Liver (tissue), 9 donors: ENCODE data around the gene ST6GALNAC3. TPM values are rescaled to one million over a fixed set of nuclear protein-coding genes. Genes with fewer than 3 reads are reported as not detected.

Source experiments
- DNase-seq: peaks from one replicate; pipeline ENCODE4 v3.0.0-alpha.2; 2017; ENCODE audit warnings: low spot score
- H3K27ac ChIP-seq, 2 donors: one replicate each; pipeline ENCODE4 v1.7.0; 2013; ENCODE audit warnings: inconsistent platforms in 2 of 2, low read length in 2 of 2, control low read depth in 1 of 2, low read depth in 1 of 2, mild to moderate bottlenecking in 1 of 2
- H3K27me3 ChIP-seq, 4 donors: one replicate each; pipeline versions ENCODE4 v1.6.1 to v1.7.0; 2013; ENCODE audit warnings: low read length in 3 of 4, inconsistent platforms in 1 of 4, mild to moderate bottlenecking in 1 of 4, moderate library complexity in 1 of 4; ENCODE audit not compliant: control insufficient read depth in 4 of 4, insufficient read depth in 4 of 4
- H3K36me3 ChIP-seq, 4 donors: one replicate each; pipeline versions ENCODE4 v1.6.1 to v1.7.0; 2013; ENCODE audit warnings: low read length in 3 of 4, mild to moderate bottlenecking in 3 of 4, low read depth in 1 of 4, moderate library complexity in 1 of 4; ENCODE audit not compliant: control insufficient read depth in 4 of 4, insufficient read depth in 3 of 4
- H3K4me1 ChIP-seq, 4 donors: one replicate each; pipeline versions ENCODE4 v1.6.1 to v1.7.0; 2013; ENCODE audit warnings: low read length in 3 of 4, mild to moderate bottlenecking in 3 of 4, moderate library complexity in 1 of 4; ENCODE audit not compliant: control insufficient read depth in 4 of 4, insufficient read depth in 4 of 4
- H3K4me3 ChIP-seq, 3 donors: one replicate each; pipeline versions ENCODE4 v1.6.1 to v1.7.0; 2013; ENCODE audit warnings: low read length in 3 of 3, control low read depth in 1 of 3, low read depth in 1 of 3, mild to moderate bottlenecking in 1 of 3
- H3K9ac ChIP-seq, 2 donors: one replicate each; pipeline ENCODE4 v1.7.0; 2013; ENCODE audit warnings: low read length in 2 of 2, mild to moderate bottlenecking in 2 of 2, moderate library complexity in 2 of 2, control low read depth in 1 of 2, low read depth in 1 of 2
- H3K9me3 ChIP-seq, 4 donors: one replicate each; pipeline versions ENCODE4 v1.6.1 to v1.7.0; 2013; ENCODE audit warnings: low read length in 3 of 4; ENCODE audit not compliant: control insufficient read depth in 4 of 4
- ATF3 ChIP-seq: IDR thresholded peaks from 2 replicates; pipeline ENCODE4 v1.6.1; 2016; ENCODE audit warnings: antibody characterized with exemption
- FOXA1 ChIP-seq: IDR thresholded peaks from 2 replicates; pipeline ENCODE4 v1.6.1; 2016; ENCODE audit warnings: antibody characterized with exemption
- GABPA ChIP-seq, 2 donors: IDR thresholded peaks in 1 of 2; conservative IDR thresholded peaks in 1 of 2; 2 replicates each; pipeline ENCODE4 v1.6.1; 2016; ENCODE audit warnings: antibody characterized with exemption in 2 of 2, mild to moderate bottlenecking in 1 of 2, moderate library complexity in 1 of 2
- HNF4A ChIP-seq, 2 donors: conservative IDR thresholded peaks; 2 replicates each; pipeline ENCODE4 v1.6.1; 2016; ENCODE audit warnings: antibody characterized with exemption in 2 of 2, mild to moderate bottlenecking in 2 of 2
- HNF4G ChIP-seq: IDR thresholded peaks from 2 replicates; pipeline ENCODE4 v1.6.1; 2016; ENCODE audit warnings: antibody characterized with exemption
- MAX ChIP-seq: IDR thresholded peaks from 2 replicates; pipeline ENCODE4 v1.6.1; 2016; ENCODE audit warnings: antibody characterized with exemption
- NR2F2 ChIP-seq: IDR thresholded peaks from 2 replicates; pipeline ENCODE4 v1.6.1; 2016; ENCODE audit warnings: antibody characterized with exemption
- RAD21 ChIP-seq, 2 donors: IDR thresholded peaks; 2 replicates each; pipeline ENCODE4 v1.6.1; 2016; ENCODE audit warnings: antibody characterized with exemption in 2 of 2, mild to moderate bottlenecking in 2 of 2
- REST ChIP-seq: IDR thresholded peaks from 2 replicates; pipeline ENCODE4 v1.6.1; 2016; ENCODE audit warnings: antibody characterized with exemption, mild to moderate bottlenecking
- TAF1 ChIP-seq: conservative IDR thresholded peaks from 2 replicates; pipeline ENCODE4 v1.6.1; 2016; ENCODE audit warnings: antibody characterized with exemption, mild to moderate bottlenecking
- ZBTB33 ChIP-seq: IDR thresholded peaks from 2 replicates; pipeline ENCODE4 v1.6.1; 2016; ENCODE audit warnings: antibody characterized with exemption
- WGBS: extraction: QIAGEN DNeasy Blood & Tissue Kit; methylation state at CpG from one replicate; pipeline ENCODE4 v1.1.7; 2013; 5-methylcytosine and 5-hydroxymethylcytosine counted together
- polyA plus RNA-seq, 2 donors: library from polyadenylated mRNA; stranded (reverse) in 1 of 2; unstranded in 1 of 2; fragments of 200-250 nt in 1 of 2; fragments of >200 nt in 1 of 2; fragmentation: Nextera tagmentation in 1 of 2; extraction: Ambion mirVana in 1 of 2; gene quantifications; one replicate each; pipeline versions ENCODE4 v1.2.1 to v1.2.3, GENCODE V29; 2013 to 2015
- total RNA-seq, 2 donors: library from RNA; depleted of rRNA; stranded (reverse); fragments of >200 nt; gene quantifications; one replicate each; pipeline ENCODE4 v1.2.3, GENCODE V29; 2014
- donor health status: healthy.
- donor health status: healthy.
- donor health status: healthy.
- donor health status: healthy.
- donor health status: healthy.

The ST6GALNAC3 gene
- total and polyA plus RNA-seq, 4 donors, result 1.2 to 5.0 (median 3.2) TPM

GRCh38 chr1:76425201-76426145 is 350.9 kb downstream of the ST6GALNAC3 start:
- TF ChIP-seq TAF1, result no peak
- no peak for TF ChIP-seq NR2F2
- no peak for TF ChIP-seq MAX
- TF ChIP-seq HNF4A (conservative IDR thresholded peaks at IDR 0.05), result no peak
- TF ChIP-seq FOXA1, result no peak
- no peak for TF ChIP-seq HNF4G
- no peak for TF ChIP-seq ZBTB33
- no peak for TF ChIP-seq RAD21 (IDR thresholded peaks at IDR 0.05)
- TF ChIP-seq GABPA (IDR thresholded peaks at IDR 0.05 in 1 of 2, conservative IDR thresholded peaks at IDR 0.05 in 1 of 2), result no peak
- no peak for TF ChIP-seq REST
- WGBS, result 66% methylated on average over 10 of the region's 10 CpGs
- Histone ChIP-seq H3K4me1 (no peaks in the 10 kb centered on the region), H3K36me3 (no peaks in the 10 kb centered on the region), H3K9me3 (no peaks in the 10 kb centered on the region), H3K27me3 (no peaks in the 10 kb centered on the region), H3K9ac (no peak overlapping the region), H3K27ac (no peak overlapping the region), H3K4me3 (no peak overlapping the region)
- DNase-seq, result no peak

GRCh38 chr1:76426606-76427005 is 352.1 kb downstream of the ST6GALNAC3 start:
- no peak for TF ChIP-seq REST
- TF ChIP-seq ATF3, result no peak
- no peak for TF ChIP-seq RAD21 (IDR thresholded peaks at IDR 0.05)
- TF ChIP-seq HNF4A (conservative IDR thresholded peaks at IDR 0.05), result no peak
- no peak for TF ChIP-seq MAX
- H3K36me3 ChIP-seq, result no peaks in the 10 kb centered on the region
- 93% methylated on average over 4 of the region's 4 CpGs for WGBS
- H3K9ac ChIP-seq, result no peak overlapping the region
- no peak overlapping the region for H3K4me3 ChIP-seq
- H3K9me3 ChIP-seq, result no peaks in the 10 kb centered on the region
- no peaks in the 10 kb centered on the region for H3K27me3 ChIP-seq
- no peaks in the 10 kb centered on the region for H3K4me1 ChIP-seq
- no peak overlapping the region for H3K27ac ChIP-seq
- DNase-seq, result no peak
